ENCODE measurements around the gene CD44. TPM values are rescaled to one million over a fixed set of nuclear protein-coding genes. Genes with fewer than 3 reads are reported as not detected.
A peak's percentile ranks its signal among the peaks of the same experiment; 100 is the strongest.

CD44 gene
- total RNA-seq, 5 donors from 2014 or later (not counting 1 experiment from before 2014, with no cell fraction given), result 732 to 1,108 (median 781) TPM

DNA sequence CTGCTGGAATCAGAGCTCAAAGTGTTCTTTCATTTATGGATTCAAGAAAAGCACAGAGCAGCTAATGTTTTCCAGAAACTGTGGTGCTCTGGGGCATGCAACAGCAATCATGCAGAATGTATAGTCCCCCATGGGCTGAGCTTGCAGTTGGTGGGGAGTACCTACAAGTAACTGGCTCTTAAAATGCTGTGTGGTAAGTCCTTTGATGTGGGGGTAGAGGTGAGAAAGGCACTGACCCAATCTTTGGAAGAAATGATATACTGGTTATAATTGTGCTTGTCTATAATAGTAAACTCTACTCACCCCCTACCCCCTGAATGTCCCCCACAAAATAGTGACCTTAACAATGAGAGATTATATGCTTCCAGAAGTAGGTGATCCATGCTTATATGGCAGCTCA is 29.1 kb upstream of the CD44 start:
- Histone ChIP-seq H3K4me1 (ENCODE audit: control insufficient read depth in 1 of 2, extremely low read depth in 1 of 2, insufficient read depth in 2 of 2, low read length in 2 of 2) (peaks cover 24 to 37% of the 10 kb centered on the region in 2 experiments), H3K4me3 (ENCODE audit: control insufficient read depth in 1 of 2, extremely low read depth in 1 of 2, low read length in 1 of 2) (no peak overlapping the region), H3K36me3 (ENCODE audit: control insufficient read depth in 2 of 2, extremely low read depth in 1 of 2, insufficient read depth in 1 of 2, low read length in 1 of 2) (no peaks in the 10 kb centered on the region), H3K9me3 (no peaks in the 10 kb centered on the region), H3K27me3 (replicated peaks in 1 of 2; ENCODE audit: control insufficient read depth in 2 of 2, extremely low read depth in 1 of 2, insufficient read depth in 2 of 2, low read length in 1 of 2) (no peaks in the 10 kb centered on the region), H3K27ac (ENCODE audit: low read length) (no peak overlapping the region)
- ATAC-seq (replicated peaks in 1 of 4) (no peak), DNase-seq (no peak)
- Mint-ChIP-seq H3K4me1 (peaks cover 70 to 77% (median 75%) of the 10 kb centered on the region in 3 donors), H3K27ac (peak overlapping the region in 1 of 2 donors; percentile 44), H3K36me3 (no peaks in the 10 kb centered on the region), H3K9me3 (no peaks in the 10 kb centered on the region), H3K27me3 (no peaks in the 10 kb centered on the region), H3K4me3 (no peak overlapping the region)
- ChIA-PET POLR2A (no interaction called here), CTCF (interaction anchor here in 1 of 2 donors (0.5 kb wide), 1 partner anchor 752 kb away, joined by 3 read pairs; no protein-coding TSS in a partner anchor)

GRCh38 chr11:35111161-35112055 is 27.6 kb upstream of the CD44 start:
- H3K36me3 ChIP-seq (ENCODE audit: control insufficient read depth in 2 of 2, extremely low read depth in 1 of 2, insufficient read depth in 1 of 2, low read length in 1 of 2), result no peaks in the 10 kb centered on the region
- H3K9me3 ChIP-seq, result no peaks in the 10 kb centered on the region
- Mint-ChIP-seq H3K27me3 (no peaks in the 10 kb centered on the region), H3K4me3 (peak overlapping the region in 1 of 3 donors; percentile 27), H3K27ac (peak overlapping the region in 1 of 2 donors; percentile 6), H3K36me3 (no peaks in the 10 kb centered on the region), H3K4me1 (peaks cover 57 to 67% (median 61%) of the 10 kb centered on the region in 3 donors), H3K9me3 (no peaks in the 10 kb centered on the region)
- WGBS (ENCODE audit: insufficient coverage), result no CpG with 5 or more reads among the region's 4 CpGs
- ATAC-seq (replicated peaks in 1 of 4) (no peak), DNase-seq (no peak)
- no peak overlapping the region for H3K4me3 ChIP-seq (ENCODE audit: control insufficient read depth in 1 of 2, extremely low read depth in 1 of 2, low read length in 1 of 2)
- H3K4me1 ChIP-seq (ENCODE audit: control insufficient read depth in 1 of 2, extremely low read depth in 1 of 2, insufficient read depth in 2 of 2, low read length in 2 of 2), result peaks cover 14 to 26% of the 10 kb centered on the region in 2 experiments
- ChIA-PET CTCF (interaction anchor here in 1 of 2 donors (0.6 kb wide), 1 partner anchor 14 kb away, joined by 4 read pairs; no protein-coding TSS in a partner anchor), POLR2A (no interaction called here)
- H3K27ac ChIP-seq (ENCODE audit: low read length), result no peak overlapping the region
- no peaks in the 10 kb centered on the region for H3K27me3 ChIP-seq (replicated peaks in 1 of 2; ENCODE audit: control insufficient read depth in 2 of 2, extremely low read depth in 1 of 2, insufficient read depth in 2 of 2, low read length in 1 of 2)

- no peak for ATAC-seq (replicated peaks in 1 of 4)
- 83% methylated on average over 3 of the region's 13 CpGs for WGBS (ENCODE audit: insufficient coverage)
- Histone ChIP-seq H3K9me3 (no peaks in the 10 kb centered on the region), H3K27ac (ENCODE audit: low read length) (no peak overlapping the region), H3K27me3 (replicated peaks in 1 of 2; ENCODE audit: control insufficient read depth in 2 of 2, extremely low read depth in 1 of 2, insufficient read depth in 2 of 2, low read length in 1 of 2) (no peaks in the 10 kb centered on the region), H3K36me3 (ENCODE audit: control insufficient read depth in 2 of 2, extremely low read depth in 1 of 2, insufficient read depth in 1 of 2, low read length in 1 of 2) (no peaks in the 10 kb centered on the region), H3K4me1 (ENCODE audit: control insufficient read depth in 1 of 2, extremely low read depth in 1 of 2, insufficient read depth in 2 of 2, low read length in 2 of 2) (peaks cover 6 to 17% of the 10 kb centered on the region in 2 experiments), H3K4me3 (ENCODE audit: control insufficient read depth in 1 of 2, extremely low read depth in 1 of 2, low read length in 1 of 2) (no peak overlapping the region)
- H3K4me1 Mint-ChIP-seq, result peaks cover 49 to 58% (median 53%) of the 10 kb centered on the region in 3 donors
- DNase-seq, result no peak
- H3K4me3 Mint-ChIP-seq, result peak overlapping the region in 1 of 3 donors; percentile 27
- H3K27me3 Mint-ChIP-seq, result no peaks in the 10 kb centered on the region
- no peaks in the 10 kb centered on the region for H3K9me3 Mint-ChIP-seq
- no peak overlapping the region for H3K27ac Mint-ChIP-seq
- no peaks in the 10 kb centered on the region for H3K36me3 Mint-ChIP-seq
- ChIA-PET POLR2A (interaction anchor here (0.5 to 0.6 kb wide), 3 partner anchors 67 to 144 kb away, joined by 3 to 5 read pairs (median 4); no protein-coding TSS in a partner anchor), CTCF (interaction anchor here in 1 of 2 donors (0.6 kb wide), 1 partner anchor 13 kb away, joined by 4 read pairs; no protein-coding TSS in a partner anchor)
Observed at GRCh38 chr11:35112056-35112845, 26.7 kb upstream of the CD44 start.

GRCh38 chr11:35112846-35113105 is 26.2 kb upstream of the CD44 start:
- no peak overlapping the region for H3K27ac ChIP-seq (ENCODE audit: low read length)
- ATAC-seq (replicated peaks in 1 of 4), result no peak
- no peaks in the 10 kb centered on the region for H3K9me3 ChIP-seq
- Mint-ChIP-seq H3K27me3 (no peaks in the 10 kb centered on the region), H3K4me1 (peaks cover 47 to 55% (median 48%) of the 10 kb centered on the region in 3 donors), H3K4me3 (no peak overlapping the region), H3K36me3 (no peaks in the 10 kb centered on the region), H3K27ac (no peak overlapping the region), H3K9me3 (no peaks in the 10 kb centered on the region)
- DNase-seq, result no peak
- no peaks in the 10 kb centered on the region for H3K36me3 ChIP-seq (ENCODE audit: control insufficient read depth in 2 of 2, extremely low read depth in 1 of 2, insufficient read depth in 1 of 2, low read length in 1 of 2)
- POLR2A ChIA-PET, result interaction anchor here (0.5 to 0.6 kb wide), 3 partner anchors 68 to 145 kb away, joined by 3 to 5 read pairs (median 4); no protein-coding TSS in a partner anchor
- 100% methylated on average over 1 of the region's 1 CpG for WGBS (ENCODE audit: insufficient coverage)
- H3K4me3 ChIP-seq (ENCODE audit: control insufficient read depth in 1 of 2, extremely low read depth in 1 of 2, low read length in 1 of 2), result no peak overlapping the region
- peaks cover 4 to 16% of the 10 kb centered on the region in 2 experiments for H3K4me1 ChIP-seq (ENCODE audit: control insufficient read depth in 1 of 2, extremely low read depth in 1 of 2, insufficient read depth in 2 of 2, low read length in 2 of 2)
- H3K27me3 ChIP-seq (replicated peaks in 1 of 2; ENCODE audit: control insufficient read depth in 2 of 2, extremely low read depth in 1 of 2, insufficient read depth in 2 of 2, low read length in 1 of 2), result no peaks in the 10 kb centered on the region
- CTCF ChIA-PET, result no interaction called here

- H3K36me3 Mint-ChIP-seq, result no peaks in the 10 kb centered on the region
- Histone ChIP-seq H3K4me3 (ENCODE audit: control insufficient read depth in 1 of 2, extremely low read depth in 1 of 2, low read length in 1 of 2) (no peak overlapping the region), H3K4me1 (ENCODE audit: control insufficient read depth in 1 of 2, extremely low read depth in 1 of 2, insufficient read depth in 2 of 2, low read length in 2 of 2) (peaks cover 0 to 16% of the 10 kb centered on the region in 2 experiments), H3K36me3 (ENCODE audit: control insufficient read depth in 2 of 2, extremely low read depth in 1 of 2, insufficient read depth in 1 of 2, low read length in 1 of 2) (no peaks in the 10 kb centered on the region), H3K9me3 (no peaks in the 10 kb centered on the region), H3K27ac (ENCODE audit: low read length) (no peak overlapping the region), H3K27me3 (replicated peaks in 1 of 2; ENCODE audit: control insufficient read depth in 2 of 2, extremely low read depth in 1 of 2, insufficient read depth in 2 of 2, low read length in 1 of 2) (no peaks in the 10 kb centered on the region)
- ChIA-PET POLR2A (interaction anchor here in 1 of 2 donors (0.6 kb wide), 1 partner anchor 178 kb away, joined by 3 read pairs; no protein-coding TSS in a partner anchor), CTCF (no interaction called here)
- no peaks in the 10 kb centered on the region for H3K9me3 Mint-ChIP-seq
- peaks cover 32 to 51% (median 34%) of the 10 kb centered on the region in 3 donors for H3K4me1 Mint-ChIP-seq
- no peak overlapping the region for H3K4me3 Mint-ChIP-seq
- ATAC-seq (replicated peaks in 1 of 4) (no peak), DNase-seq (no peak)
- WGBS (ENCODE audit: insufficient coverage), result 90% methylated on average over 8 of the region's 9 CpGs
- no peaks in the 10 kb centered on the region for H3K27me3 Mint-ChIP-seq
- H3K27ac Mint-ChIP-seq, result no peak overlapping the region
Observed at GRCh38 chr11:35114906-35115687, 23.9 kb upstream of the CD44 start.

GRCh38 chr11:35115688-35116030 is 23.3 kb upstream of the CD44 start:
- Mint-ChIP-seq H3K27ac (no peak overlapping the region), H3K36me3 (no peaks in the 10 kb centered on the region), H3K9me3 (no peaks in the 10 kb centered on the region), H3K4me3 (no peak overlapping the region), H3K4me1 (peaks cover 27 to 47% (median 30%) of the 10 kb centered on the region in 3 donors), H3K27me3 (no peaks in the 10 kb centered on the region)
- no peak overlapping the region for H3K27ac ChIP-seq (ENCODE audit: low read length)
- no peaks in the 10 kb centered on the region for H3K36me3 ChIP-seq (ENCODE audit: control insufficient read depth in 2 of 2, extremely low read depth in 1 of 2, insufficient read depth in 1 of 2, low read length in 1 of 2)
- ChIA-PET POLR2A (no interaction called here), CTCF (no interaction called here)
- H3K4me3 ChIP-seq (ENCODE audit: control insufficient read depth in 1 of 2, extremely low read depth in 1 of 2, low read length in 1 of 2), result no peak overlapping the region
- ATAC-seq (replicated peaks in 1 of 4) (no peak), DNase-seq (no peak)
- H3K4me1 ChIP-seq (ENCODE audit: control insufficient read depth in 1 of 2, extremely low read depth in 1 of 2, insufficient read depth in 2 of 2, low read length in 2 of 2), result peaks cover 0 to 13% of the 10 kb centered on the region in 2 experiments
- H3K27me3 ChIP-seq (replicated peaks in 1 of 2; ENCODE audit: control insufficient read depth in 2 of 2, extremely low read depth in 1 of 2, insufficient read depth in 2 of 2, low read length in 1 of 2), result no peaks in the 10 kb centered on the region
- H3K9me3 ChIP-seq, result no peaks in the 10 kb centered on the region
- 100% methylated on average over 3 of the region's 4 CpGs for WGBS (ENCODE audit: insufficient coverage)

Measured in T-cell (primary cell).